B cell (primary cell): ENCODE measurements around the gene KLK10. TPM values are rescaled to one million over a fixed set of nuclear protein-coding genes. Genes with fewer than 3 reads are reported as not detected.

Source experiments
- ATAC-seq: fragments of 200-7000 bp; cut with Tn5 transposase; one replicate; pipeline ENCODE4 v1.10.0; 2021; ENCODE audit warnings: low read depth, mild to moderate bottlenecking, moderate number of reproducible peaks, moderate library complexity
- CTCF ChIA-PET: fragments of 350-600 bp; sonication (Branson Sonifier 250); formaldehyde crosslinking; loops from one replicate; lab custom pipeline; 2021; ENCODE audit warnings: antibody characterized with exemption, inconsistent platforms; lab: Charles Lee
- POLR2A ChIA-PET: fragments of 350-600 bp; sonication (Branson Sonifier 250); formaldehyde crosslinking; loops from one replicate; lab custom pipeline; 2021; ENCODE audit warnings: antibody characterized with exemption; lab: Charles Lee
- DNase-seq: peaks from one replicate; pipeline ENCODE4 v3.0.0; 2013
- H2AFZ ChIP-seq: 2 replicates; pipeline ENCODE4 v1.6.1; 2012; ENCODE audit warnings: mild to moderate bottlenecking, low read depth, low read length; ENCODE audit not compliant: insufficient read depth, poor library complexity, severe bottlenecking
- H3K27ac ChIP-seq, 2 donors: 1 replicate in 1 of 2; 2 replicates in 1 of 2; pipeline ENCODE4 v1.5.1; 2012 to 2013; ENCODE audit warnings: low read length in 2 of 2, mild to moderate bottlenecking in 2 of 2, moderate library complexity in 1 of 2
- H3K27me3 ChIP-seq, 4 experiments: fragments of 200-600 bp in 1 of 4; sonication (generic) in 1 of 4; replicated peaks in 1 of 4; 1 replicate in 2 of 4; 2 replicates in 2 of 4; pipeline versions ENCODE4 v1.6.1 to v1.7.0; 2013 to 2016; ENCODE audit warnings: low read length in 3 of 4, mild to moderate bottlenecking in 2 of 4, mixed read lengths in 1 of 4, moderate library complexity in 1 of 4; ENCODE audit not compliant: insufficient read depth in 4 of 4, control insufficient read depth in 3 of 4; ENCODE audit errors: control extremely low read depth in 1 of 4
- H3K36me3 ChIP-seq, 2 experiments: replicated peaks in 1 of 2; 1 replicate in 1 of 2; 2 replicates in 1 of 2; pipeline versions ENCODE4 v1.6.1 to v1.7.1; 2013; ENCODE audit warnings: low read length in 1 of 2; ENCODE audit not compliant: insufficient read depth in 2 of 2, control insufficient read depth in 1 of 2; ENCODE audit errors: control extremely low read depth in 1 of 2, extremely low read depth in 1 of 2
- H3K4me1 ChIP-seq, 2 donors: fragments of 200-600 bp in 1 of 2; sonication (generic) in 1 of 2; 1 replicate in 1 of 2; 2 replicates in 1 of 2; pipeline versions ENCODE4 v1.5.1 to v1.6.1; 2013 to 2017; ENCODE audit warnings: low read length in 2 of 2; ENCODE audit not compliant: control insufficient read depth in 2 of 2, insufficient read depth in 2 of 2
- H3K4me2 ChIP-seq: replicated peaks from 2 replicates; pipeline ENCODE3; 2012; ENCODE audit warnings: mild to moderate bottlenecking, low read depth, low read length; ENCODE audit not compliant: poor library complexity, severe bottlenecking
- H3K4me3 ChIP-seq, 5 experiments: fragments of 200-600 bp in 1 of 5; sonication (generic) in 1 of 5; 1 replicate in 3 of 5; 2 replicates in 2 of 5; pipeline versions ENCODE4 v1.5.1 to v1.7.0; 2011 to 2016; ENCODE audit warnings: low read length in 4 of 5, mild to moderate bottlenecking in 4 of 5, low read depth in 2 of 5, control low read depth in 1 of 5, moderate library complexity in 1 of 5; ENCODE audit not compliant: insufficient read depth in 1 of 5; ENCODE audit errors: control extremely low read depth in 1 of 5, extremely low read depth in 1 of 5
- H3K79me2 ChIP-seq: fragments of 200-600 bp; sonication (generic); one replicate; pipeline ENCODE4 v1.6.0; 2016; ENCODE audit warnings: low read length; ENCODE audit not compliant: control insufficient read depth, insufficient read depth
- H3K9ac ChIP-seq: fragments of 200-600 bp; sonication (generic); 2 replicates; pipeline ENCODE4 v1.6.1; 2017; ENCODE audit warnings: mild to moderate bottlenecking, low read length, moderate library complexity
- H3K9me3 ChIP-seq, 3 donors: one replicate each; pipeline versions ENCODE4 v1.6.1 to v1.7.1; 2013; ENCODE audit warnings: low read length in 2 of 3; ENCODE audit not compliant: control insufficient read depth in 2 of 3, insufficient read depth in 1 of 3; ENCODE audit errors: control extremely low read depth in 1 of 3
- H4K20me1 ChIP-seq: 2 replicates; pipeline ENCODE4 v1.6.0; 2012; ENCODE audit warnings: mild to moderate bottlenecking, low read length; ENCODE audit not compliant: insufficient read depth, control insufficient read depth, poor library complexity, severe bottlenecking
- H3K27ac Mint-ChIP-seq: one replicate; pipeline ENCODE4 v1.8.0; 2021; ENCODE audit warnings: mixed read lengths
- H3K27me3 Mint-ChIP-seq: one replicate; pipeline ENCODE4 v1.8.0; 2021; ENCODE audit warnings: mixed read lengths
- H3K4me1 Mint-ChIP-seq: one replicate; pipeline ENCODE4 v1.8.0; 2021; ENCODE audit warnings: mixed read lengths
- H3K4me3 Mint-ChIP-seq: one replicate; pipeline ENCODE4 v1.8.0; 2021; ENCODE audit warnings: mixed read lengths
- H3K9me3 Mint-ChIP-seq: one replicate; pipeline ENCODE4 v1.8.0; 2022; ENCODE audit warnings: mixed read lengths; ENCODE audit not compliant: insufficient read depth
- CTCF ChIP-seq: fragments of 200-600 bp; IDR thresholded peaks from one replicate; pipeline ENCODE4 v1.8.0; 2022; ENCODE audit warnings: antibody characterized with exemption, mild to moderate bottlenecking
- EZH2 ChIP-seq: IDR thresholded peaks from 2 replicates; pipeline ENCODE4 v1.6.1; 2012; ENCODE audit warnings: borderline replicate concordance, low read depth, mild to moderate bottlenecking, moderate library complexity, low read length; ENCODE audit not compliant: insufficient read depth, poor library complexity, severe bottlenecking
- WGBS: methylation state at CpG from one replicate; pipeline ENCODE4 v1.1.5; 2013; ENCODE audit warnings: missing lambda C conversion rate; ENCODE audit not compliant: insufficient coverage; 5-methylcytosine and 5-hydroxymethylcytosine counted together
- intact Hi-C: fragments of 100-400 bp; cut with micrococcal nuclease; formaldehyde crosslinking; loops from one replicate; pipeline ENCODE4 v1.10.0; 2022
- polyA plus RNA-seq: library from polyadenylated mRNA; depleted of rRNA; stranded (reverse); fragments of >200 nt; gene quantifications from 2 replicates; pipeline ENCODE4 v1.2.3, GENCODE V29; 2012
- total RNA-seq, 2 donors: library from RNA; stranded (reverse); fragments of 120-200 nt in 1 of 2; gene quantifications; 1 replicate in 1 of 2; 2 replicates in 1 of 2; pipeline versions ENCODE4 v1.2.3 to v1.2.4, GENCODE V29; 2013 to 2022

Gene KLK10
- total and polyA plus RNA-seq, 2 donors (not counting 1 experiment from before 2014, with no cell fraction given) = not detected

GRCh38 chr19:50983625-50984292 is 35.8 kb downstream of the KLK10 start, which contains the start of gene KLK7:
KLK7 (minus strand) TSS chr19:50983917; CDS start chr19:50982399, 1,518 bp downstream.
- H3K9ac ChIP-seq = no peak within 1 kb of the TSS
- Mint-ChIP-seq H3K4me3 (no peak within 1 kb of the TSS), H3K9me3 (peaks cover 4% of the 10 kb centered on the region), H3K4me1 (no peaks in the 10 kb centered on the region), H3K27me3 (peaks cover 58% of the 10 kb centered on the region), H3K27ac (no peak within 1 kb of the TSS)
- H3K4me1 ChIP-seq = no peaks in the 10 kb centered on the region
- no peaks in the 10 kb centered on the region for H4K20me1 ChIP-seq
- H3K79me2 ChIP-seq = no peaks in the 10 kb centered on the region
- 17% methylated on average over 28 of the region's 28 CpGs for WGBS
- intact Hi-C loops = no loop called here
- H3K9me3 ChIP-seq = peaks cover 0 to 3% (median 0%) of the 10 kb centered on the region in 3 donors
- TF ChIP-seq EZH2 = no peak
- no peak for TF ChIP-seq CTCF
- H3K27ac ChIP-seq = no peak within 1 kb of the TSS
- no peak within 1 kb of the TSS for H3K4me2 ChIP-seq
- CTCF ChIA-PET = no interaction called here
- DNase-seq (no peak), ATAC-seq (no peak)
- POLR2A ChIA-PET = no interaction called here
- no peak within 1 kb of the TSS for H3K4me3 ChIP-seq
- H3K36me3 ChIP-seq = no peaks in the 10 kb centered on the region
- no peak within 1 kb of the TSS for H2AFZ ChIP-seq
- H3K27me3 ChIP-seq = peaks cover 0 to 7% (median 0%) of the 10 kb centered on the region in 4 experiments

- H3K36me3 ChIP-seq = no peaks in the 10 kb centered on the region
- Mint-ChIP-seq H3K9me3 (peaks cover 4% of the 10 kb centered on the region), H3K27ac (no peak overlapping the region), H3K27me3 (peaks cover 59% of the 10 kb centered on the region), H3K4me3 (no peak overlapping the region), H3K4me1 (no peaks in the 10 kb centered on the region)
- no peak overlapping the region for H3K27ac ChIP-seq
- ATAC-seq (no peak), DNase-seq (no peak)
- H3K27me3 ChIP-seq = peaks cover 0 to 16% (median 0%) of the 10 kb centered on the region in 4 experiments
- CTCF ChIA-PET = no interaction called here
- 91% methylated on average over 2 of the region's 4 CpGs for whole genome bisulfite sequencing
- no peak overlapping the region for H3K4me3 ChIP-seq
- intact Hi-C loops = no loop called here
- H3K79me2 ChIP-seq = no peaks in the 10 kb centered on the region
- no peak overlapping the region for H3K9ac ChIP-seq
- H3K4me1 ChIP-seq = no peaks in the 10 kb centered on the region
- H2AFZ ChIP-seq = no peak overlapping the region
- H4K20me1 ChIP-seq = no peaks in the 10 kb centered on the region
- peaks cover 0 to 3% (median 0%) of the 10 kb centered on the region in 3 donors for H3K9me3 ChIP-seq
- TF ChIP-seq EZH2 = no peak
- no peak for TF ChIP-seq CTCF
- no peak overlapping the region for H3K4me2 ChIP-seq
- POLR2A ChIA-PET = no interaction called here
Measured at GRCh38 chr19:50982186-50982585, 37.3 kb downstream of the KLK10 start.
